ENCODE measurements around the gene PITX1.

- no peak for TF ChIP-seq CTCF (IDR thresholded peaks at IDR 0.05; ENCODE audit: low read depth, low read length)
- no peak for TF ChIP-seq EZH2phosphoT487 (IDR thresholded peaks at IDR 0.05; ENCODE audit: low read depth)
These were observed 42.8 kb upstream of the PITX1 start for GRCh38 chr5:135076801-135077200.
